Measurements from ENCODE around the gene BRME1.
A peak's percentile ranks its signal among the peaks of the same experiment; 100 is the strongest.

BRME1 gene

DNA sequence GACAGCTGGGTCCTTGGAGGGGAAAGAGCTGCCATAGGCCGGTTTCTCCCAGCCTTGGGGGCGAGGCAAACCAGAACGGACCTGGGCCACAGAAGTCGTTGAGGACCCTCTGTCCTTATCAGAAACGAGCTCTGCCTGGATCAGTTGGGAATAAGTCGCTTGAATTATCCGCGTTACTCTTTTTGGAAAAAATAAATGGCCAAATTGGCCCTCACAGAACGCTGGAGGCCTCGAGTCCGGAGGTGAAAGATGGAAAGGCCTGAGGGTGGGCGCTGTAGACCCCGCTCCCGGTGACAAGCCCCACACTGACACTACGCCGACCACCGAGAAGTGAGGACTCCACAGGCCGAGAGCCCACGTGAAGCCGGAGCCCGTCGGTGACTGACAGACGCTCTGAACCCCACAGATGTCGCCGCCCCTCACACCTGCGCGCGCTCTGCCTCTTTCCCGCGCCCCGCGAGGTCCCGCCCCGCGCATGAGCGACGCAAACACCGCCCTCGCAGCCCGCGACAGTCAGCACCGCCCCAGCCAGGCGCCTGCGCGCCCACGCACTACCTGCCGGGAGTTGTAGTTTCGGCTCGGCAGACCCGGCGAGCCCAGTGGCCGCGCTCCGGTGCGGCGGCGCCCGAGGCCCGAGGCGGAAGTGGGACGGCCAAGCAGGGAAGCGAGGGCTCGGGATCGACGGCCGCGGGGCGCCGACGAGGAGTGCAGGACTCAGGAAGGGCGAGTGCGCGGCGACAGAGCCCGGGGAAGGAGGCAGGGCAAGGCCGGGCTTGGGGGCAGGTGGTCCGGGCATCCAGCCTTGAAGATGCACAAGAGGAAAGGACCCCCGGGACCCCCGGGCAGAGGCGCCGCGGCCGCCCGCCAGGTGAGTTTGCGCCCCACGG is at the start of gene BRME1, which contains the start of gene CC2D1A:
BRME1 (minus strand) TSS at position 484 of the 887 bp plus-strand sequence. CDS start 1,225 bp downstream, outside the sequence.
CC2D1A (plus strand) TSS at position 568 of the 887 bp plus-strand sequence; CDS start at position 809, 241 bp downstream.
- H3K4me3 ChIP-seq (ENCODE audit: control insufficient read depth, low read depth, low read length) = peak within 1 kb of the TSS; percentile 76
- no peak for TF ChIP-seq CTCF (IDR thresholded peaks at IDR 0.05; ENCODE audit: control insufficient read depth, insufficient read depth, low read depth, low read length, missing control alignments)
- DNase-seq (ENCODE audit: low read depth) = peak; percentile 21

DNA sequence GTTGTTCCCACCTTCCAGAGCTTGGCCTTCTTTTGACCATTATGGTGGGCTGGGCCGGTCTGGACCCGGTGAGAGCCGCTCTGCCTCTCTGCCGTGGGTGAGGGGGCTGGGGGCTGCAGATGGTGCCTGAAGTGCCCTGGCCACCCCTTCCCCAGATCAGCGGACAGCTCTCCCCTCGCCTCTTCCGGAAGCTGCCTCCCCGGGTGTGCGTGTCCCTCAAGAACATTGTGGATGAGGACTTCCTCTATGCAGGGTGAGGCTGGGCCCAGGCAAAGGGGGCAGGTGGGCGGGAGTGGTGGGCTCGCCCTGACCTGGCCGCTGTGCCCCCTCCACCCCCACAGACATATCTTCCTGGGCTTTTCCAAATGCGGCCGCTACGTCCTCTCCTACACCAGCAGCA is 48.3 kb upstream of the BRME1 start:
- DNase-seq (ENCODE audit: low read depth) = no peak
- no peak overlapping the region for H3K4me3 ChIP-seq (ENCODE audit: control insufficient read depth, low read depth, low read length)
- no peak for TF ChIP-seq CTCF (IDR thresholded peaks at IDR 0.05; ENCODE audit: control insufficient read depth, insufficient read depth, low read depth, low read length, missing control alignments)

GRCh38 chr19:13952931-13953531 is 47.1 kb upstream of the BRME1 start:
- peak; percentile 29 for DNase-seq (ENCODE audit: low read depth)
- peak overlapping the region; percentile 90 for H3K4me3 ChIP-seq (ENCODE audit: control insufficient read depth, low read depth, low read length)
- peak; percentile 41 for TF ChIP-seq CTCF (IDR thresholded peaks at IDR 0.05; ENCODE audit: control insufficient read depth, insufficient read depth, low read depth, low read length, missing control alignments)

- H3K4me3 ChIP-seq (ENCODE audit: control insufficient read depth, low read depth, low read length) = peak within 1 kb of the TSS; percentile 90
- no peak for TF ChIP-seq CTCF (IDR thresholded peaks at IDR 0.05; ENCODE audit: control insufficient read depth, insufficient read depth, low read depth, low read length, missing control alignments)
- peak; percentile 99 for DNase-seq (ENCODE audit: low read depth)
Measured at GRCh38 chr19:13952154-13952930, 46.4 kb upstream of the BRME1 start, which contains the start of gene DCAF15. Gene DCAF15, plus strand, starts transcription at chr19:13952509. Its CDS starts 4 bp downstream, at chr19:13952513.

DNA sequence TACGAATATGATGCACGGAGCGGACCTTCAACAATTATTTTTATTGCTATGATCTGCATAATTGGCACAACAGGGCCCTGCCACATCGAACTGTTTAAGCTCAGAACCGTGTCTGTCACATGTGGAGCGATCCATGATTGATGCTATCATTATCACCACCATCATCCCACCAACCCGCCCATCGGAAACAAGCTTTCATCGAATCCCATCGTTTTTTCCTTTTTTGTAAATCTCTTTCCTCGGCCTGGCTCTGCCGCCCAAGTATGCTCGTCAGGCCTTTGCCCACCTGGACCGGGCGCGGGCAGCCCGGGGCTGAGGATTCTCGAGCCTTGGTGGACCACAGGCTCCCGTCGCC is 45.9 kb upstream of the BRME1 start:
- no peak for DNase-seq (ENCODE audit: low read depth)
- TF ChIP-seq CTCF (IDR thresholded peaks at IDR 0.05; ENCODE audit: control insufficient read depth, insufficient read depth, low read depth, low read length, missing control alignments) = no peak
- H3K4me3 ChIP-seq (ENCODE audit: control insufficient read depth, low read depth, low read length) = peak overlapping the region; percentile 66

GRCh38 chr19:13951043-13951442 is 45.1 kb upstream of the BRME1 start:
- DNase-seq (ENCODE audit: low read depth) = no peak
- no peak overlapping the region for H3K4me3 ChIP-seq (ENCODE audit: control insufficient read depth, low read depth, low read length)
- TF ChIP-seq CTCF (IDR thresholded peaks at IDR 0.05; ENCODE audit: control insufficient read depth, insufficient read depth, low read depth, low read length, missing control alignments) = no peak
